ENCODE results near the gene RHBDL3.

Gene RHBDL3

GRCh38 chr17:32266389-32267301 lies 1.0 kb downstream of the RHBDL3 start:
- DNase-seq (ENCODE audit: low spot score), result no peak

GRCh38 chr17:32267690-32268205 lies 2.1 kb downstream of the RHBDL3 start:
- DNase-seq (ENCODE audit: low spot score), result no peak

GRCh38 chr17:32268734-32269288 lies 3.2 kb downstream of the RHBDL3 start:
- no peak for DNase-seq (ENCODE audit: low spot score)

GRCh38 chr17:32269377-32269776 lies 3.7 kb downstream of the RHBDL3 start:
- DNase-seq (ENCODE audit: low spot score), result no peak

- no peak for DNase-seq (ENCODE audit: low spot score)
Measured at GRCh38 chr17:32271844-32272243, 6.2 kb downstream of the RHBDL3 start.

GRCh38 chr17:32274101-32274500 lies 8.5 kb downstream of the RHBDL3 start:
- no peak for DNase-seq (ENCODE audit: low spot score)

GRCh38 chr17:32274643-32275042 lies 9.0 kb downstream of the RHBDL3 start:
- DNase-seq (ENCODE audit: low spot score), result no peak

- DNase-seq (ENCODE audit: low spot score), result peak; percentile 97
Measured at GRCh38 chr17:32275060-32276042, 9.7 kb downstream of the RHBDL3 start.

GRCh38 chr17:32276171-32276601 lies 10.6 kb downstream of the RHBDL3 start:
- DNase-seq (ENCODE audit: low spot score), result no peak

- DNase-seq (ENCODE audit: low spot score), result peak; percentile 60
Measured at GRCh38 chr17:32277284-32277683, 11.7 kb downstream of the RHBDL3 start.

- no peak for DNase-seq (ENCODE audit: low spot score)
Measured at GRCh38 chr17:32278815-32279214, 13.2 kb downstream of the RHBDL3 start.

- DNase-seq (ENCODE audit: low spot score), result no peak
Measured at GRCh38 chr17:32279891-32280716, 14.5 kb downstream of the RHBDL3 start.

- no peak for DNase-seq (ENCODE audit: low spot score)
Measured at GRCh38 chr17:32281011-32281451, 15.4 kb downstream of the RHBDL3 start.

- peak; percentile 52 for DNase-seq (ENCODE audit: low spot score)
Measured at GRCh38 chr17:32283745-32284201, 18.1 kb downstream of the RHBDL3 start.

- DNase-seq (ENCODE audit: low spot score), result no peak
Measured at GRCh38 chr17:32285306-32285705, 19.7 kb downstream of the RHBDL3 start.

- no peak for DNase-seq (ENCODE audit: low spot score)
Measured at GRCh38 chr17:32285746-32286517, 20.3 kb downstream of the RHBDL3 start.

- no peak for DNase-seq (ENCODE audit: low spot score)
Measured at GRCh38 chr17:32286518-32286900, 20.9 kb downstream of the RHBDL3 start.

- no peak for DNase-seq (ENCODE audit: low spot score)
Measured at GRCh38 chr17:32287804-32288511, 22.3 kb downstream of the RHBDL3 start.

GRCh38 chr17:32288615-32289014 lies 23.0 kb downstream of the RHBDL3 start:
- no peak for DNase-seq (ENCODE audit: low spot score)

All from hepatic stellate cell (primary cell).